H54 (cell line): ENCODE data around the gene HEG1.
A peak's percentile ranks its signal among the peaks of the same experiment; 100 is the strongest.
"Not testable (repeated sequence)": the region's sequence is repeated elsewhere in the genome, so short reads cannot be mapped to it uniquely, and the experiment has no call there.

Source experiments
- DNase-seq: peaks from one replicate; pipeline ENCODE4 v3.0.0; 2011; ENCODE audit warnings: low spot score, mixed read lengths; ENCODE audit not compliant: insufficient read length
- FAIRE-seq: peaks from 3 replicates; lab custom pipeline; 2011; peaks lifted over from hg19 to GRCh38; lab: Jason Lieb, UNC
- POLR2A ChIP-seq: IDR thresholded peaks from 2 replicates; pipeline ENCODE4 v1.6.1; 2011; ENCODE audit warnings: low read depth, mild to moderate bottlenecking, low read length

Gene HEG1

GRCh38 chr3:125055913-125056745, at the start of gene HEG1:
Gene HEG1 (minus strand): TSS chr3:125055997. CDS start chr3:125055890, 107 bp downstream.
- TF ChIP-seq POLR2A: peak; percentile 70; the same call in 1 of the 2 replicates
- DNase-seq: peak; percentile 85
- FAIRE-seq: no peak

DNA sequence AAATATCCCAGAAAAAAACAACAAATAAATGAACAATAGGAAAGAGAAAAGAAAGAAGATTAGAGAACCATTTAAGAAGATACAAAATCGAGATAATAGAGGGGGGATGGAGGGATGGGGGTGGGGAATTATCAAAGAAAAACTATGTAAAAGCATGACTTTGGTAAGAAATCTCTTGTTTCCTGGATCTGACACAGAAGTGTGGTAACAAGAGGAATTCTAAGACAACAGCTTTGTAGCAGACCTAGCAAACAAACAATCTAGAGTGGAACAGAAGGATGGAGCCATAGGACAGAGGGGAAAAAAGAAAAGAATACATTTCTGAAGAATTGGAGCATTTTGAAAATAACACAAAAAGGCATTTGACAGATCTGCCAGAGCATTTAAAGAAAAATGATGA, 49.3 kb upstream of the HEG1 start:
- DNase-seq (no peak), FAIRE-seq (no peak)
- no peak for TF ChIP-seq POLR2A

DNA sequence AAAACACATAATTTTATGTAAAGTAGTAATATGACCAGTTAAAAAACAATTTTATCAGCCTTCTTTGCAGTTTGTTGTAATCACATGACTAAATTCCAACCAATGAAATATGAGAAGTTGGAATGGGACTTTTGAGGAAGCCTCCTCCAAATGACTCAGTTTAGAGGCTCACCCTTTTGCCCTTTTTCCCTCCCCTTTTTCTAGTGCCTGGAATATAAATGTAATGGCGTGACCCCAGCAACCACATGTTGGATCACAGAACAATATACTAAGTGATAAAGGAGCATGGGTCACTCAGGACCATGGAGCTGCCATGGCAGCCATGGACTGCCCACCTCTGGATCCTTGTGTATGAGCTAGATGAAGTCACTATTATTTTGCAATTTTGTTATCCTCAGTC, 48.8 kb upstream of the HEG1 start:
- no peak for DNase-seq
- FAIRE-seq: no peak

GRCh38 chr3:125103406-125103805, 47.6 kb upstream of the HEG1 start:
- no peak for FAIRE-seq
- no peak for TF ChIP-seq POLR2A
- no peak for DNase-seq

More for the DNA sequence above, 48.8 kb upstream of the HEG1 start:
- no peak for TF ChIP-seq POLR2A

DNA sequence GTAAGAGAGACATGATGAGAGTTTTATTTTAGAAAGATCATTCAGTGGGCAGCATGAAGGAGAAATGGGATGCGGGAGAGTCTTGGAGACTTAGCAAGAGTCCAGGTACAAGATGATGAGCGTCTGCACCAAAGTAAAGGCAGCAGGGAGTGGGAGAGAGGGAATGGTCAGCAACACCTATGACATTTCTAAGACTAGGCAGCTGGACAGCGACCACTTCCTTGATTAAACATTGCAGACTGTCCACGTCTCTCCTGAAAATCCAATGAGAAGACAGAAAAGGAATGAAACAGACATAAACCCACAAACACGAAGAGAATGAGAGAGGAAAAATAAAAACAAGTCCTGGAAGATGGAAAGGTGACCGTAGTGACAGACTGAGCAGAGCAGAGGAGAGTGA, 46.7 kb upstream of the HEG1 start:
- TF ChIP-seq POLR2A: no peak
- DNase-seq (no peak), FAIRE-seq (no peak)

DNA sequence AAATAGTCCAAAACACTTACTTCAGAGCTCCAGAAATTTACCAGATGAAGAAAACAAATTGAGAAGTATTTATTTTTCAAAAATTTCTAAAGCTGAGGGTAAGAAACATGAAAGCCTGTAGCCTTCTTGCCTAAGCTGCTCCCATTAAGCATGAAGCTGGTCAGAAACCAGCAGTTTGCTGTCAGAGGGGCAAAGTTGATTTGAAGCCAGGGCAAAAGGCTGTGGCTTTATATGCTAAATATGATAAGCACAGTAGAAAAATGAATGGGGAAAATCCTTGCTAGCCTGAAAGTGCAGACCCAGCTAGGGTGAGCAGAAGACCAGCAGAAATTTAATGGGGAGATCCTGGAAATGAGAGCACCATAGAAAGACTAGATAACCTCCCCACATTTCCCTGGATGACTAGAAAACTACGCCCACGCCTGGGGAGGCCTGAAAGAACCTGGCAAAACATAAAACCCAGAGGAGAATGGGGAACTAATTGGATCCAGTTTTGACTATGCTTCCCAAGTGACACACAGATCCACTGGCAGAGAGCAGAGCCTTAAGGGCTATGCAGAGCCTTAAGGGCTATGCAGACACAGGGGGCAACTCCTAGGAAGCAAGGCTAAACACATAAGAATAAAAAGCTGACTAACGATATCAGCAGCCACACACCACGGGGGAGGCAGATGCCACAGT, 43.0 kb upstream of the HEG1 start:
- FAIRE-seq: no peak
- no peak for TF ChIP-seq POLR2A

DNA sequence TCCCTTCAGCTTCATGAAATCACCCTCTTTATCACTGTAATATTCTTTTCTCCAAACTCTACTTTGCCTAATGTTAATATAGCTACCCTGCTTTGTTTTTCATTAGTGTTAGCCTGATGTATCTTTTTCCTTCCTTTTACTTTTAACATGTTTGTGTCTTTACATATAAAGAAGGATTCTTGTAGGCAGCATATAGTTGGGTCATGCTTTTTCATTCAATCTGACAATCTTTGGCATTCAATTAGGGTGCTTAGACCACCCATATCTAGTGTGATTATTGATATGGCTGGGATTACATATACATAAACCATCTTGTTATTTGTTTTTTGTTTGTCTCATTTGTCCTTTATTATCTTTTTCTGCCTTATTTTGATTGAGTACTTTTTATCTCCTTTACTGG, 34.9 kb upstream of the HEG1 start:
- FAIRE-seq: no peak
- DNase-seq: no peak
- no peak for TF ChIP-seq POLR2A

More for the DNA sequence above, 43.0 kb upstream of the HEG1 start:
- DNase-seq: no peak

GRCh38 chr3:125087768-125088391, 32.1 kb upstream of the HEG1 start:
- FAIRE-seq (no peak), DNase-seq (peak; percentile 32)
- TF ChIP-seq POLR2A: no peak

- DNase-seq: no peak
- FAIRE-seq: no peak
- no peak for TF ChIP-seq POLR2A
These were observed 29.4 kb upstream of the HEG1 start for GRCh38 chr3:125085166-125085565.

GRCh38 chr3:125083776-125084175, 28.0 kb upstream of the HEG1 start:
- no peak for TF ChIP-seq POLR2A
- FAIRE-seq (no peak), DNase-seq (no peak)

GRCh38 chr3:125082339-125082738, 26.5 kb upstream of the HEG1 start:
- not testable (repeated sequence) for FAIRE-seq, DNase-seq

DNA sequence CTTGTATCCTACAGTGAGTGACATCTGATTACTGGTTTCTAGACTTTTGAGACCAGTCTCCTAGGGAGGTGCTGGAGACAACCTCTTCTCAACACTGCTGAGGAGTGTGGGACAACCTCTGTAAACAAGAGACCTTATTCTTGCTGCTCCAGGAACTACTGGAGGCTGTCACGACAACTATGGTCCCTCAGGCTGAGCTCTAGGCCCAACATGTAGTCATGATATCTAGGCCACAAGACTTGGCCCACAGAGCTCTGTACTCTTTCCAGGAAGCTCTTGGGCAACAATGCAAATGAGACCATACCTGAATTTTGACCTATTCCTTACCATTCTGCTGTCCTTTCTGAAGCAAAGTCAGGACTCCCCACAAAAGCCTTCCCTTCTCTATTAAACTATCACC, 24.3 kb upstream of the HEG1 start:
- DNase-seq (no peak), FAIRE-seq (no peak)
- no peak for TF ChIP-seq POLR2A

GRCh38 chr3:125079675-125080045, 23.9 kb upstream of the HEG1 start:
- no peak for FAIRE-seq
- no peak for DNase-seq

More at GRCh38 chr3:125079675-125080045, 23.9 kb upstream of the HEG1 start:
- no peak for TF ChIP-seq POLR2A
